D721Med (cell line): Measurements from ENCODE around the gene SCD5.

Experiments
- DNase-seq: peaks from one replicate; pipeline ENCODE4 v3.0.0; 2011; ENCODE audit warnings: low spot score; ENCODE audit not compliant: insufficient read length
- FAIRE-seq: peaks from 2 replicates; lab custom pipeline; 2011; peaks lifted over from hg19 to GRCh38; lab: Jason Lieb, UNC
- CTCF ChIP-seq: IDR thresholded peaks from 2 replicates; pipeline ENCODE4 v1.5.1; 2012; ENCODE audit warnings: mild to moderate bottlenecking, control low read depth; ENCODE audit not compliant: insufficient read depth; ENCODE audit errors: missing control alignments

The SCD5 gene

GRCh38 chr4:82797040-82797404, 1.6 kb downstream of the SCD5 start:
- FAIRE-seq: no peak
- no peak for DNase-seq
- TF ChIP-seq CTCF: no peak

DNA sequence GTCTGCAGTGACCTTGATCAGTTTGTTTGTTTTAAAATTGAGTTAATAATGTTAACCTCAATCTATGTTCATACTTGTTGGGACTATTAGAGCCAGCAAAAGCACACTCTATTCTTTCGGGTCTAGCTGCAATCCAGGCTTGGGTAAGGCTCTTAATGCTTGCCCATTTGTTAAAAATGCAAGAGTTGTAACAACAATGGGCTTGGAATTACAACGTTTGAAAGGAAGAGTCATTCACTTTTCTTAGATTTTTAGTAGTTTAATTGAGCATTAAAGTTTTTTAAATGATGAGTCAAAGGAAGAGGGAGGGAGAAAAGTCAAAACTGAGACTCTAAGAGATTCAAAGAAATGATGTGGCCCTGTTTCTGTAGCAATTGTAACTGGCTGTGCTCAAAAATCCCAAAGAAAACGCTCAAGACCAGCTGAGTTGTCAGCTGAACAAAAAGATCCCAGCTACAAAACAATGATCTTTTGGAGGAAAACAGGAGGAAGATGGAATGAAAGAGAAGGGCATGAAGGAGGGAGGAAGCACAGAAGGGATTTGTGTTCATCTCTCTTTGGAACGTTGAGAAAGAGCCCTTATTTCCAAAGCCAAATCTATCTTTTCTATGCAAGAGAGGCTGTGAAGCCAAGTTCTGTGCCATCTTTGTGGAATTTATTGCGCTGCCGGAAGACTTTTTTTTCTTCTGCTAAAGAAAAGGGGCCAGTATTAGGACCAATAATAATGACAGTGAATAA, 5.5 kb downstream of the SCD5 start:
- FAIRE-seq: no peak
- TF ChIP-seq CTCF: no peak

GRCh38 chr4:82791179-82791578, 7.4 kb downstream of the SCD5 start:
- DNase-seq (no peak), FAIRE-seq (no peak)
- TF ChIP-seq CTCF: no peak

More for the DNA sequence above, 5.5 kb downstream of the SCD5 start:
- no peak for DNase-seq

DNA sequence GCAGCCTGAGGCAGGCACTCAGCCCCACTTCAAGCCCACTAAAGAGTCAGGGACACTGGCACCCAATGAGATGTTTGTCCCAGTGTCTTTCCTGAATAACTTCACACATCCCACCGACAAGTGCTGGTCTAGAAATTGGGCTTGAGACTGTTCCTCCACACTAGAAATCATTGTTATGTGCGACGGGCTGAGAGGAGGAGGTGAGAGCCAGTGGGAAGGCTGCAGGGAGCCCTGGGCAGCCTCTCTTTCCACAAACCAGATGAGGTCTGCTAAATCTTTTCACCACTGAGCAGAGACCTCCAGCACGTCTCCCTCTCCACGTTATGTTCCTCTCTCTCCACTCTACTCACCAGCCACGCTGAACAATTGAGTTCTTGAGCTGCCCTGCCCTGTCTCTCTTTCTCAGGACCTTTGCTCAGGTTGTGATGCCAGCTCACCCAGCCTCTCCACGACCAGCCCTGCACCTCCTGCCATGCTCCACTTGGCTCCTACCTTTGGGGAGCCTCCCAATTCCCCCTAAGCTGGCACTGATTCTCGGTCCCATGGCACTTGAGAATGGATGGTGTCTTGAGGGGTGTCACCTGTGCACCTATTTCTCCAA, 8.4 kb downstream of the SCD5 start:
- TF ChIP-seq CTCF: no peak
- DNase-seq: no peak
- no peak for FAIRE-seq

- DNase-seq (no peak), FAIRE-seq (no peak)
- no peak for TF ChIP-seq CTCF
Observed at GRCh38 chr4:82789025-82789776, 9.4 kb downstream of the SCD5 start.

DNA sequence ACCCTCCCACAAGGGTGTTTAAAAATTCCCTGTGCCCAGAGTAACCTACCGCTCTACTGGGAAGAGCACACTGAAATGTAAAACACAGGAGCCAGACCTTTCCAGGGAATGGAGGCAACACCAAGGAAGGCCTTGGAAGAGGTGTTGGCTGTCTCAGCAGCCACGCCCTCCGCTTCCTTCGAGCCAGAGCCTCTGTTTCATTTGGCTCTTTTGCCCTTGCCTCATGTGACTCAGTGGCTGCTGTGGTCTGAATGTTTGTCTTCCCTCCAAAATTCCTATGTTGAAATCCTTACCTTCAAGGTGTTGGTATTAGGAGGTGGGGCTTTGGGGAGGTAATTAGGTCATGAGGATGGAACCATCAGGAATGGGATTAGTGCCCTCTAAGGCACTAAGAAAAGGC, 11.3 kb downstream of the SCD5 start:
- FAIRE-seq: no peak
- DNase-seq: no peak
- TF ChIP-seq CTCF: no peak
